HepG2 (cell line): Measurements from ENCODE around the gene GYG1. TPM values are rescaled to one million over a fixed set of nuclear protein-coding genes. Genes with fewer than 3 reads are reported as not detected.

Experiments
- ATAC-seq: fragments of 200-7000 bp; cut with Tn5 transposase; 3 replicates; pipeline ENCODE4 v1.9.1; 2020; ENCODE audit warnings: mild to moderate bottlenecking, moderate library complexity
- BruUV-seq: library from RNA; stranded (reverse); fragments of 400-500 nt; replicated peaks from 2 replicates; lab custom pipeline; 2021; lab: Mats Ljungman, UMichigan
- CTCF ChIA-PET: fragments of 300-600 bp; formaldehyde crosslinking; extraction: SDS; loops from one replicate; lab custom pipeline; 2021; ENCODE audit warnings: low total read pairs, inconsistent platforms, low intra/inter-chr PET ratio; lab: Yijun Ruan, JAX
- POLR2A ChIA-PET: fragments of 350-600 bp; sonication (Branson Sonifier 250); formaldehyde crosslinking; loops from one replicate; lab custom pipeline; 2020; ENCODE audit warnings: antibody characterized with exemption, inconsistent platforms; lab: Yijun Ruan, JAX
- DNase-seq: peaks from one replicate; pipeline ENCODE4 v3.0.0-alpha.2; 2015; ENCODE audit warnings: low spot score
- FAIRE-seq: peaks from 3 replicates; lab custom pipeline; 2011; peaks lifted over from hg19 to GRCh38; lab: Jason Lieb, UNC
- H2AFZ ChIP-seq: one replicate; pipeline ENCODE4 v1.6.1; 2011; ENCODE audit warnings: low read length, inconsistent platforms
- H3K27ac ChIP-seq: fragments of 300-600 bp; 3 replicates; pipeline ENCODE4 v1.8.0; 2011; ENCODE audit warnings: mixed run types, mild to moderate bottlenecking, mixed read lengths, low read length, inconsistent platforms; ENCODE audit not compliant: insufficient read depth; ENCODE audit errors: extremely low read length
- H3K27me3 ChIP-seq, 2 experiments: fragments of 200-600 bp in 1 of 2; 2 replicates in 1 of 2; 3 replicates in 1 of 2; pipeline versions ENCODE4 v1.6.0 to v1.8.0; 2011; ENCODE audit warnings: low read length in 2 of 2, mild to moderate bottlenecking in 2 of 2, moderate library complexity in 2 of 2, inconsistent platforms in 1 of 2; ENCODE audit not compliant: insufficient read depth in 2 of 2, control insufficient read depth in 1 of 2
- H3K36me3 ChIP-seq, 2 experiments: fragments of 200-600 bp in 1 of 2; replicated peaks in 1 of 2; 2 replicates in 1 of 2; 3 replicates in 1 of 2; pipeline versions ENCODE4 v1.5.1 to v1.8.0; 2011; ENCODE audit warnings: low read length in 2 of 2, inconsistent platforms in 1 of 2; ENCODE audit not compliant: insufficient read depth in 2 of 2, control insufficient read depth in 1 of 2
- H3K4me1 ChIP-seq: 2 replicates; pipeline ENCODE4 v1.5.1; 2012; ENCODE audit warnings: low read length, inconsistent platforms; ENCODE audit not compliant: insufficient read depth
- H3K4me2 ChIP-seq: 2 replicates; pipeline ENCODE4 v1.6.0; 2011; ENCODE audit warnings: low read depth, low read length, inconsistent platforms
- H3K4me3 ChIP-seq, 3 experiments: fragments of 200-600 bp in 1 of 3; sonication (generic), shearing (Covaris generic) in 1 of 3; replicated peaks in 1 of 3; 2 replicates each; pipeline ENCODE4 v1.5.1; 2011 to 2016; ENCODE audit warnings: low read length in 3 of 3, inconsistent platforms in 2 of 3, low read depth in 2 of 3, mild to moderate bottlenecking in 2 of 3, control low read depth in 1 of 3, mixed read lengths in 1 of 3; ENCODE audit not compliant: insufficient read depth in 1 of 3
- H3K79me2 ChIP-seq: one replicate; pipeline ENCODE4 v1.6.1; 2011; ENCODE audit warnings: low read length, inconsistent platforms; ENCODE audit not compliant: insufficient read depth
- H3K9ac ChIP-seq: 2 replicates; pipeline ENCODE4 v1.6.0; 2011; ENCODE audit warnings: mild to moderate bottlenecking, low read depth, low read length, inconsistent platforms; ENCODE audit not compliant: insufficient read depth
- H3K9me3 ChIP-seq: 2 replicates; pipeline ENCODE4 v1.5.1; 2012; ENCODE audit warnings: mild to moderate bottlenecking, low read length
- H4K20me1 ChIP-seq: 2 replicates; pipeline ENCODE4 v1.6.0; 2011; ENCODE audit warnings: inconsistent platforms, mild to moderate bottlenecking, low read length, moderate library complexity; ENCODE audit not compliant: insufficient read depth
- CTCF ChIP-seq: sonication (generic); formaldehyde crosslinking; IDR thresholded peaks from 2 replicates; pipeline ENCODE4 v1.5.0; 2020; ENCODE audit warnings: mild to moderate bottlenecking, missing genetic modification reagents, moderate library complexity
- IKZF4 ChIP-seq: sonication (generic); formaldehyde crosslinking; IDR thresholded peaks from 2 replicates; pipeline ENCODE4 v1.5.1; 2020; ENCODE audit warnings: borderline replicate concordance, mild to moderate bottlenecking, low read depth, missing genetic modification reagents; ENCODE audit errors: not compliant biosample characterization
- KDM6A ChIP-seq: IDR thresholded peaks from 2 replicates; pipeline ENCODE4 v1.6.1; 2016; ENCODE audit warnings: low read depth
- RERE ChIP-seq: IDR thresholded peaks from 2 replicates; pipeline ENCODE4 v1.6.1; 2016; ENCODE audit warnings: low read depth, missing genetic modification reagents, missing compliant biosample characterization
- SIX4 ChIP-seq: sonication (generic); formaldehyde crosslinking; IDR thresholded peaks from 2 replicates; pipeline ENCODE4 v1.4.0; 2020; ENCODE audit warnings: missing genetic modification reagents
- SMARCE1 ChIP-seq: fragments of 450-650 bp; IDR thresholded peaks from 2 replicates; pipeline ENCODE4 v1.6.1; 2017; ENCODE audit warnings: borderline replicate concordance
- SMC3 ChIP-seq: IDR thresholded peaks from 2 replicates; pipeline ENCODE4 v1.6.1; 2011; ENCODE audit warnings: low read length, improper control_type of control experiment
- STAG1 ChIP-seq: sonication (generic); formaldehyde crosslinking; IDR thresholded peaks from 2 replicates; pipeline ENCODE4 v1.4.0; 2020; ENCODE audit warnings: missing genetic modification reagents
- ZFY ChIP-seq: sonication (generic); formaldehyde crosslinking; IDR thresholded peaks from 2 replicates; pipeline ENCODE4 v1.4.0; 2020; ENCODE audit warnings: missing genetic modification reagents
- ZNF362 ChIP-seq: sonication (generic); formaldehyde crosslinking; IDR thresholded peaks from 2 replicates; pipeline ENCODE4 v1.4.0; 2020; ENCODE audit warnings: missing genetic modification reagents, mild to moderate bottlenecking, borderline replicate concordance
- ZNF800 ChIP-seq: sonication (generic); formaldehyde crosslinking; IDR thresholded peaks from 2 replicates; pipeline ENCODE4 v1.4.0; 2020; ENCODE audit warnings: missing genetic modification reagents
- WGBS: methylation state at CpG from one replicate; pipeline ENCODE4 v1.1.6; 2017; ENCODE audit warnings: low lambda C conversion rate; 5-methylcytosine and 5-hydroxymethylcytosine counted together
- in situ Hi-C: cut with HindIII; loops from 2 replicates; pipeline ENCODE4 v1.10.0; 2017; ENCODE audit warnings: low pct_unique_long_range_greater_than_20kb; ENCODE audit not compliant: extremely low pct_ligation_motif_present
- intact Hi-C: fragments of 100-400 bp; cut with micrococcal nuclease; formaldehyde crosslinking; loops from one replicate; pipeline ENCODE4 v1.10.0; 2022; ENCODE audit not compliant: unreplicated experiment
- polyA plus RNA-seq, 8 experiments: library from polyadenylated mRNA; depleted of rRNA in 3 of 8; stranded (reverse) in 7 of 8; unstranded in 1 of 8; fragments of >200 nt; fragmentation: Illumina TruSeq in 4 of 8; extraction: Trizol in 4 of 8; gene quantifications; 2 replicates each; pipeline versions ENCODE4 v1.2.1 to v1.2.3, GENCODE V29; 2011 to 2016; ENCODE audit warnings: low read depth in 4 of 8, missing spikeins in 1 of 8, mixed read lengths in 1 of 8; ENCODE audit not compliant: insufficient read depth in 1 of 8
- total RNA-seq, 5 experiments: library from RNA; depleted of rRNA; stranded (reverse); fragments of >200 nt; fragmentation: Illumina TruSeq; extraction: Trizol; gene quantifications; 2 replicates each; pipeline ENCODE4 v1.2.3, GENCODE V29; 2016; ENCODE audit warnings: low read depth in 1 of 5

GYG1 gene
- total and polyA plus RNA-seq, 2 of the 13 experiments (the other 11 are each of a cell fraction or from before 2014, with no cell fraction given): 15.7 to 28.1 TPM

GRCh38 chr3:148955544-148956346 lies 35.6 kb upstream of the GYG1 start:
- POLR2A ChIA-PET: no interaction called here
- H3K79me2 ChIP-seq: no peaks in the 10 kb centered on the region
- H3K4me3 ChIP-seq: peak overlapping the region; percentile 2 to 57 (median 11); a peak in 3 of 6 replicates
- peaks cover 43% of the 10 kb centered on the region for H3K4me1 ChIP-seq
- H3K27ac ChIP-seq: no peak overlapping the region
- intact Hi-C loops: loop anchor here (1.0 to 10.0 kb wide), 6 partner anchors 79 to 519 kb away; partner anchors contain the start of genes HLTF, TM4SF18 and TM4SF4
- 6% methylated on average over 12 of the region's 12 CpGs for WGBS
- no peak overlapping the region; the same call in 1 of the 2 replicates for H3K9ac ChIP-seq
- no peaks in the 10 kb centered on the region for H4K20me1 ChIP-seq
- peak overlapping the region; percentile 65 for H2AFZ ChIP-seq
- H3K27me3 ChIP-seq: peaks cover 0 to 3% of the 10 kb centered on the region in 2 experiments; a peak in 1 of 5 replicates
- CTCF ChIA-PET: interaction anchor here (0.7 to 2.2 kb wide), 3 partner anchors 165 to 525 kb away, joined by 3 to 16 read pairs (median 8); no protein-coding TSS in a partner anchor
- DNase-seq: peak; percentile 47
- H3K9me3 ChIP-seq: no peaks in the 10 kb centered on the region
- ATAC-seq: peak; percentile 65
- no peaks in the 10 kb centered on the region for H3K36me3 ChIP-seq
- in situ Hi-C loops: loop anchor here (5.0 to 10.0 kb wide), 3 partner anchors 159 to 529 kb away; no protein-coding TSS in a partner anchor
- peak overlapping the region; percentile 85 for H3K4me2 ChIP-seq
- FAIRE-seq: peak; percentile 53
- BruUV-seq: no TSS peak
- TF ChIP-seq STAG1 (CRISPR knock-in tag) (peak; percentile 71), ZFY (CRISPR knock-in tag) (0 out of 2 replicates have a peak, but pooled peaks have one; percentile 21), SMC3 (peak; percentile 53), CTCF (CRISPR knock-in tag) (peak; percentile 65), ZNF800 (CRISPR knock-in tag) (no peak), IKZF4 (CRISPR knock-in tag) (no peak), SIX4 (CRISPR knock-in tag) (no peak), KDM6A (no peak), RERE (CRISPR knock-in tag) (no peak), SMARCE1 (no peak), ZNF362 (peak; percentile 94)
